Body of pancreas (tissue), 4 donors: ENCODE results near the gene ANKMY1.

Source experiments
- CTCF ChIP-seq, 7 experiments: fragments of 450-650 bp in 4 of 7; fragments of 200-600 bp in 3 of 7; sonication (generic) in 3 of 7; IDR thresholded peaks; one replicate each; pipeline ENCODE4 v1.5.1; 2016 to 2019; ENCODE audit warnings: antibody characterized with exemption in 7 of 7
- POLR2A ChIP-seq, 3 donors: fragments of 450-650 bp; IDR thresholded peaks; one replicate each; pipeline ENCODE4 v1.6.1; 2016; ENCODE audit warnings: antibody characterized with exemption in 3 of 3, mild to moderate bottlenecking in 2 of 3

DNA sequence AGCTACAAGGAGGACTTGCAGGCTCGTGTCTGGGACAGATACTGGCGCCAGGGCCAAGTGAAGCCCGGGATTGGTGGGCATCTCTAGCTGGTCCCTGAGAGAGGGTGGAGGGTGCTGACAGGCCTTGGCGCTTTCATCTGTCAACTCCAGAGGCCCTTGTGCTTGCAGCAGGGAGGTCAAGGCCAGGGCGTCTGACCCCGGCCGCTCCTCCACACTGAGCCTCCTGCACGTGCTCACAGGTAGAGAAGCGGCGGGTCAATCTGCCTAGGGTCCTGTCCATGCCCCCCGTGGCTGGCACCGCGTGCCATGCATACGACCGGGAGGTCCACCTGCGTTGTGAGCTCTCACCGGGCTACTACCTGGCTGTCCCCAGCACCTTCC is 38.3 kb upstream of the ANKMY1 start:
- TF ChIP-seq CTCF (IDR thresholded peaks at IDR 0.05) (no peak), POLR2A (IDR thresholded peaks at IDR 0.05) (no peak)
